HCT116 (cell line): Measurements from ENCODE around the gene LASP1NB.

Source experiments
- ATAC-seq: fragments of 200-7000 bp; cut with Tn5 transposase; 2 replicates; pipeline ENCODE4 v1.9.1; 2020; ENCODE audit warnings: mild to moderate bottlenecking, moderate library complexity
- BruUV-seq: library from RNA; stranded (reverse); fragments of 400-500 nt; replicated peaks from 2 replicates; lab custom pipeline; 2021; lab: Mats Ljungman, UMichigan
- CTCF ChIA-PET: fragments of 300-600 bp; sonication (Branson Sonifier 250); formaldehyde crosslinking; loops from one replicate; lab custom pipeline; 2021; ENCODE audit warnings: antibody characterized with exemption; lab: Charles Lee
- POLR2A ChIA-PET: fragments of 300-600, 350-600 bp; sonication (Branson Sonifier 250); formaldehyde crosslinking; loops from one replicate; lab custom pipeline; 2021; ENCODE audit warnings: antibody characterized with exemption; lab: Charles Lee
- RAD21 ChIA-PET, 2 experiments: fragments of 300-600 bp; sonication (Branson Sonifier 250); formaldehyde crosslinking; loops; one replicate each; lab custom pipeline; 2023; ENCODE audit warnings: low total read pairs in 2 of 2; ENCODE audit not compliant: uncharacterized antibody in 2 of 2, unreplicated experiment in 2 of 2, low non-redundant PET in 1 of 2; lab: Charles Lee
- DNase-seq: peaks from one replicate; pipeline ENCODE4 v3.0.0-alpha.2; 2010; ENCODE audit warnings: low read depth, low spot score
- H2AFZ ChIP-seq: fragments of 200-600 bp; shearing (Covaris generic), sonication (generic); 2 replicates; pipeline ENCODE4 v1.6.1; 2017; ENCODE audit warnings: low read depth, mixed run types, mixed read lengths, antibody characterized with exemption, low read length; ENCODE audit not compliant: poor library complexity, severe bottlenecking
- H3K27ac ChIP-seq: 2 replicates; pipeline ENCODE4 v1.5.1; 2012; ENCODE audit warnings: low read depth, low read length
- H3K27me3 ChIP-seq: fragments of 200-600 bp; sonication (generic); 2 replicates; pipeline ENCODE4 v1.6.1; 2016; ENCODE audit warnings: mixed run types, low read length, mixed read lengths; ENCODE audit not compliant: insufficient read depth
- H3K36me3 ChIP-seq, 2 experiments: fragments of 200-500 bp in 1 of 2; fragments of 200-600 bp in 1 of 2; sonication (Bioruptor generic) in 1 of 2; sonication (generic) in 1 of 2; 2 replicates each; pipeline versions ENCODE4 v1.5.1 to v1.6.1; 2014 to 2016; ENCODE audit warnings: low read length in 2 of 2, inconsistent platforms in 1 of 2, mixed read lengths in 1 of 2, mixed run types in 1 of 2; ENCODE audit not compliant: insufficient read depth in 2 of 2, control insufficient read depth in 1 of 2
- H3K4me1 ChIP-seq, 2 experiments: fragments of 200-600 bp in 1 of 2; sonication (generic) in 1 of 2; 2 replicates each; pipeline versions ENCODE4 v1.5.1 to v1.6.1; 2012 to 2017; ENCODE audit warnings: low read length in 2 of 2, inconsistent platforms in 1 of 2, mild to moderate bottlenecking in 1 of 2, mixed read lengths in 1 of 2, mixed run types in 1 of 2, moderate library complexity in 1 of 2; ENCODE audit not compliant: insufficient read depth in 2 of 2, control insufficient read depth in 1 of 2
- H3K4me2 ChIP-seq: fragments of 200-600 bp; sonication (generic); 2 replicates; pipeline ENCODE4 v1.6.1; 2017; ENCODE audit warnings: mixed run types, low read length, mixed read lengths
- H3K4me3 ChIP-seq, 2 experiments: fragments of 200-600 bp in 1 of 2; sonication (generic) in 1 of 2; replicated peaks in 1 of 2; 2 replicates each; pipeline ENCODE4 v1.5.1; 2011 to 2016; ENCODE audit warnings: low read length in 2 of 2, control low read depth in 1 of 2, low read depth in 1 of 2, mild to moderate bottlenecking in 1 of 2, mixed read lengths in 1 of 2, mixed run types in 1 of 2
- H3K79me2 ChIP-seq: fragments of 200-600 bp; sonication (generic); 2 replicates; pipeline ENCODE4 v1.6.1; 2017; ENCODE audit warnings: mild to moderate bottlenecking, mixed run types, low read length, moderate library complexity, mixed read lengths; ENCODE audit not compliant: insufficient read depth
- H3K9ac ChIP-seq: fragments of 200-600 bp; sonication (generic); 2 replicates; pipeline ENCODE4 v1.6.1; 2016; ENCODE audit warnings: low read length, mixed read lengths
- H3K9me2 ChIP-seq: fragments of 200-600 bp; sonication (generic), shearing (Covaris generic); 2 replicates; pipeline ENCODE4 v1.6.1; 2017; ENCODE audit warnings: mixed run types, mild to moderate bottlenecking, moderate library complexity; ENCODE audit not compliant: insufficient read depth
- H3K9me3 ChIP-seq, 2 experiments: fragments of 200-500 bp in 1 of 2; fragments of 200-600 bp in 1 of 2; sonication (Bioruptor generic) in 1 of 2; sonication (generic) in 1 of 2; 2 replicates each; pipeline ENCODE4 v1.6.1; 2014 to 2017; ENCODE audit warnings: low read length in 2 of 2, mixed read lengths in 2 of 2, inconsistent platforms in 1 of 2, low read depth in 1 of 2, mild to moderate bottlenecking in 1 of 2, mixed run types in 1 of 2, moderate library complexity in 1 of 2; ENCODE audit not compliant: control insufficient read depth in 1 of 2, insufficient read depth in 1 of 2
- H4K20me1 ChIP-seq: fragments of 200-600 bp; sonication (generic), shearing (Covaris generic); 2 replicates; pipeline ENCODE4 v1.6.1; 2017; ENCODE audit warnings: mixed run types, mild to moderate bottlenecking, moderate library complexity; ENCODE audit not compliant: insufficient read depth
- POLR2AphosphoS5 ChIP-seq: IDR thresholded peaks from 2 replicates; pipeline ENCODE4 v1.6.1; 2011; ENCODE audit warnings: mild to moderate bottlenecking, low read depth, low read length, moderate library complexity
- ZNF274 ChIP-seq: fragments of 200-500 bp; sonication (Bioruptor generic); IDR thresholded peaks from 2 replicates; pipeline ENCODE4 v1.6.1; 2014; ENCODE audit warnings: mild to moderate bottlenecking, low read depth, low read length, inconsistent platforms
- intact Hi-C: fragments of 100-400 bp; cut with micrococcal nuclease; formaldehyde crosslinking; loops from 2 replicates; pipeline ENCODE4 v1.10.0; 2022
- TF ChIP-seq, protein P1 (sequence below), 3 experiments: fragments of 200-600 bp in 1 of 3; sonication (generic) in 1 of 3; IDR thresholded peaks in 2 of 3; conservative IDR thresholded peaks in 1 of 3; 2 replicates each; pipeline ENCODE4 v1.5.1; 2012 to 2017; ENCODE audit warnings: low read depth in 2 of 3, low read length in 2 of 3, antibody characterized with exemption in 1 of 3, borderline replicate concordance in 1 of 3, control low read depth in 1 of 3, mild to moderate bottlenecking in 1 of 3, mixed read lengths in 1 of 3, mixed run types in 1 of 3, moderate library complexity in 1 of 3; ENCODE audit not compliant: insufficient read depth in 1 of 3
- TF ChIP-seq, protein P2 (sequence below): IDR thresholded peaks from 2 replicates; pipeline ENCODE4 v1.6.1; 2012; ENCODE audit warnings: low read depth

The LASP1NB gene

DNA sequence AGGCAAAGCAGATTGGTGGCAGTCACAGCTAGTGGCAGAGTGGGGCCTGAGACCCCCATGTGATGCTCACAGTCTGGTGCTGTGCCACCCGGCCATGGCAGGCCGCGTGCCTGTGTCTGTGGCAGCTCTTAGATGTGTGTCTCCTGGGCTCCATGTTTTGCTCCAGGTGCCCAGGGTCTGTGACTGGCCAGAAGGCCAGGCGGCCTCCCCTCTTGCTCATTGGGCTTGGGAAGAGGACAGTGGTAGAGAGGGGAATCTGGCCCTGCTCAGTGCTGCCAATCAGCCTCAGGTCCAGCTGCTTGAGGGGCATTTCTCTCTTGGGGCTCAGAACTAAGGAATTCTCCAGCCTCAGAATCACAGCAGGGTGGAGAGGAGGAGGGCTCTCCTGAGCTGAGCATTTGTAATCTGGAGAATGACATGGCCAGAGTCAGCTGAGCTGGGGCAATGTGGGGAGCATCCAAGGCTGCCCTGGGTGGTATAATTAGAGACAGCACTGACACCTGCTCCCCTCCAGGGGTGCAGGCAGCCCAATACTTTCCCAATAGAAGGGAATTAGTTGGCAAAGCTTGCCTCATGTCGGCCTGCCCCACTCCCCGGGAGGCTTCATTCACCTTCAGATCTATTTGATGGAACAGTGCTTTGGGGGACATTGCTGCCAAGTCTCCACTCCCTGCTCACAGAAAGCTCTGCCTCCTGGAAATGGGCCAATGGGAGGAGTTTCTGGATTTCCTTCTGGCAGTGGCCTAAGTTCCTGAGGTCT lies 2.7 kb upstream of the LASP1NB start:
- BruUV-seq, result no TSS peak
- Histone ChIP-seq H3K9me3 (no peaks in the 10 kb centered on the region), H3K9me2 (no peaks in the 10 kb centered on the region), H3K79me2 (no peaks in the 10 kb centered on the region), H3K9ac (no peak overlapping the region), H3K36me3 (peaks cover 8 to 17% of the 10 kb centered on the region in 2 experiments; a peak in 3 of 4 replicates), H3K4me1 (peaks cover 6 to 15% of the 10 kb centered on the region in 2 experiments), H3K4me2 (no peak overlapping the region), H4K20me1 (no peaks in the 10 kb centered on the region), H2AFZ (no peak overlapping the region), H3K4me3 (no peak overlapping the region), H3K27me3 (no peaks in the 10 kb centered on the region), H3K27ac (no peak overlapping the region)
- ChIA-PET POLR2A (no interaction called here), CTCF (interaction anchor here (1.2 to 1.9 kb wide), 3 partner anchors 15 to 242 kb away, joined by 3 to 7 read pairs (median 4); no protein-coding TSS in a partner anchor), RAD21 (no interaction called here)
- no peak for TF ChIP-seq POLR2AphosphoS5
- TF ChIP-seq, protein P1, sequence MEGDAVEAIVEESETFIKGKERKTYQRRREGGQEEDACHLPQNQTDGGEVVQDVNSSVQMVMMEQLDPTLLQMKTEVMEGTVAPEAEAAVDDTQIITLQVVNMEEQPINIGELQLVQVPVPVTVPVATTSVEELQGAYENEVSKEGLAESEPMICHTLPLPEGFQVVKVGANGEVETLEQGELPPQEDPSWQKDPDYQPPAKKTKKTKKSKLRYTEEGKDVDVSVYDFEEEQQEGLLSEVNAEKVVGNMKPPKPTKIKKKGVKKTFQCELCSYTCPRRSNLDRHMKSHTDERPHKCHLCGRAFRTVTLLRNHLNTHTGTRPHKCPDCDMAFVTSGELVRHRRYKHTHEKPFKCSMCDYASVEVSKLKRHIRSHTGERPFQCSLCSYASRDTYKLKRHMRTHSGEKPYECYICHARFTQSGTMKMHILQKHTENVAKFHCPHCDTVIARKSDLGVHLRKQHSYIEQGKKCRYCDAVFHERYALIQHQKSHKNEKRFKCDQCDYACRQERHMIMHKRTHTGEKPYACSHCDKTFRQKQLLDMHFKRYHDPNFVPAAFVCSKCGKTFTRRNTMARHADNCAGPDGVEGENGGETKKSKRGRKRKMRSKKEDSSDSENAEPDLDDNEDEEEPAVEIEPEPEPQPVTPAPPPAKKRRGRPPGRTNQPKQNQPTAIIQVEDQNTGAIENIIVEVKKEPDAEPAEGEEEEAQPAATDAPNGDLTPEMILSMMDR (IDR thresholded peaks at IDR 0.05 in 2 of 3, conservative IDR thresholded peaks at IDR 0.05 in 1 of 3; ENCODE audit: borderline replicate concordance in 1 of 3, insufficient read depth in 1 of 3, low read depth in 2 of 3, low read length in 2 of 3), result peak in 2 of 3 experiments; percentile 4 to 23; a peak in 1 of 6 replicates
- DNase-seq (no peak), ATAC-seq (peak; percentile 55)
- intact Hi-C loops, result no loop called here

DNA sequence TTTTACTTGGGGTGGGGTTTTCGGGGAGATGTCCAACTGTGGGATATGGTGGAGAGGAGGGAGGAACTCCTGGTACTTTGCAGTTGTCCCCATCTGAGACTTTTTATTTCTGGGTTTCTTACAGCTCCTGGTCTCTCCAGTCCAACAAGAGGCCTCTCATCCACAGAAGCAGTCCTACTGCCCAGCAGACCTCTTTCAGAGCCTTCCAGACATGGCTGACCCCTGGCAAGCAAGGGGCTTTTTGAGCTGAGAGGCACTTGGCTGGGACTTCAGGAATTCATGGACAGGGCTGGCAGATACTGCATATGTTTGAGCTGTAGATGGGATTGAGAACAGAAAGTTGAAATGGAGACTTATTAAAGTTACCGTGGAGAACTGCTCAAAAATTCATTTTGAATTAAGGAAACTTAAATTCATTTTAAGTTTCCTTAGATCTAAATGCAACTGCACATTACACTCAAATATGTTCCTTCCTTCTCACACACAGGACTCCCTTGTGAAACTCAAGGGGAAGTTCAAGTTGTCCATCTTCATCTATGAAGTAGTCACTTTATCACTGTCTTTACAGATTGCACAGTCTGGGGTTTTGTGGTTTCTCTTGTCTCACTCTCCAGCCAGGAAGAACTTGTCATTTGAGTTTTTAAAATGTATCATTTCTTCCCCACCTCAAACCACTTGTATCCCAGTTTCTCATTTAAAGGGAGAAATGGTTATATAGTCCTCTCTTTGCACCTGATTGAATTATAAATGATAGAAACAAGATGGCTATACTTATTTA lies 1.1 kb downstream of the LASP1NB start:
- DNase-seq (no peak), ATAC-seq (no peak)
- no peaks in the 10 kb centered on the region for H3K9me2 ChIP-seq
- TF ChIP-seq ZNF274, result no peak
- TF ChIP-seq, protein P1 (IDR thresholded peaks at IDR 0.05 in 2 of 3, conservative IDR thresholded peaks at IDR 0.05 in 1 of 3; ENCODE audit: borderline replicate concordance in 1 of 3, insufficient read depth in 1 of 3, low read depth in 2 of 3, low read length in 2 of 3), result no peak
- TF ChIP-seq, protein P2, sequence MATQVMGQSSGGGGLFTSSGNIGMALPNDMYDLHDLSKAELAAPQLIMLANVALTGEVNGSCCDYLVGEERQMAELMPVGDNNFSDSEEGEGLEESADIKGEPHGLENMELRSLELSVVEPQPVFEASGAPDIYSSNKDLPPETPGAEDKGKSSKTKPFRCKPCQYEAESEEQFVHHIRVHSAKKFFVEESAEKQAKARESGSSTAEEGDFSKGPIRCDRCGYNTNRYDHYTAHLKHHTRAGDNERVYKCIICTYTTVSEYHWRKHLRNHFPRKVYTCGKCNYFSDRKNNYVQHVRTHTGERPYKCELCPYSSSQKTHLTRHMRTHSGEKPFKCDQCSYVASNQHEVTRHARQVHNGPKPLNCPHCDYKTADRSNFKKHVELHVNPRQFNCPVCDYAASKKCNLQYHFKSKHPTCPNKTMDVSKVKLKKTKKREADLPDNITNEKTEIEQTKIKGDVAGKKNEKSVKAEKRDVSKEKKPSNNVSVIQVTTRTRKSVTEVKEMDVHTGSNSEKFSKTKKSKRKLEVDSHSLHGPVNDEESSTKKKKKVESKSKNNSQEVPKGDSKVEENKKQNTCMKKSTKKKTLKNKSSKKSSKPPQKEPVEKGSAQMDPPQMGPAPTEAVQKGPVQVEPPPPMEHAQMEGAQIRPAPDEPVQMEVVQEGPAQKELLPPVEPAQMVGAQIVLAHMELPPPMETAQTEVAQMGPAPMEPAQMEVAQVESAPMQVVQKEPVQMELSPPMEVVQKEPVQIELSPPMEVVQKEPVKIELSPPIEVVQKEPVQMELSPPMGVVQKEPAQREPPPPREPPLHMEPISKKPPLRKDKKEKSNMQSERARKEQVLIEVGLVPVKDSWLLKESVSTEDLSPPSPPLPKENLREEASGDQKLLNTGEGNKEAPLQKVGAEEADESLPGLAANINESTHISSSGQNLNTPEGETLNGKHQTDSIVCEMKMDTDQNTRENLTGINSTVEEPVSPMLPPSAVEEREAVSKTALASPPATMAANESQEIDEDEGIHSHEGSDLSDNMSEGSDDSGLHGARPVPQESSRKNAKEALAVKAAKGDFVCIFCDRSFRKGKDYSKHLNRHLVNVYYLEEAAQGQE, result no peak
- TF ChIP-seq, all 23 proteins: peak for 0
- Histone ChIP-seq H4K20me1 (no peaks in the 10 kb centered on the region), H2AFZ (no peak overlapping the region), H3K27me3 (no peaks in the 10 kb centered on the region), H3K79me2 (no peaks in the 10 kb centered on the region), H3K4me3 (no peak overlapping the region), H3K27ac (no peak overlapping the region), H3K36me3 (no peaks in the 10 kb centered on the region), H3K9ac (no peak overlapping the region), H3K4me2 (no peak overlapping the region), H3K9me3 (no peaks in the 10 kb centered on the region), H3K4me1 (peaks cover 6 to 15% of the 10 kb centered on the region in 2 experiments)
- ChIA-PET POLR2A (no interaction called here), CTCF (no interaction called here), RAD21 (no interaction called here)
- intact Hi-C loops, result no loop called here
- no TSS peak for BruUV-seq
